Endothelial cell of umbilical vein (primary cell): Measurements from ENCODE around the gene ADAMTSL3. TPM values are rescaled to one million over a fixed set of nuclear protein-coding genes. Genes with fewer than 3 reads are reported as not detected.

Experiments
- BruUV-seq: library from RNA; stranded (reverse); fragments of 400-500 nt; replicated peaks from 2 replicates; lab custom pipeline; 2021; lab: Mats Ljungman, UMichigan
- CTCF ChIA-PET: fragments of 300-600, 350-600 bp; sonication (Branson Sonifier 250); formaldehyde crosslinking; loops from one replicate; lab custom pipeline; 2021; ENCODE audit warnings: antibody characterized with exemption, inconsistent platforms; lab: Charles Lee
- POLR2A ChIA-PET: fragments of 300-600, 350-600 bp; sonication (Branson Sonifier 250); formaldehyde crosslinking; loops from one replicate; lab custom pipeline; 2021; ENCODE audit warnings: antibody characterized with exemption, inconsistent platforms; lab: Charles Lee
- DNase-seq: peaks from one replicate; pipeline ENCODE4 v3.0.0-alpha.2; 2011; ENCODE audit warnings: low read depth, low spot score
- FAIRE-seq: peaks from 2 replicates; lab custom pipeline; 2011; peaks lifted over from hg19 to GRCh38; lab: Jason Lieb, UNC
- H2AFZ ChIP-seq: 2 replicates; pipeline ENCODE4 v1.6.0; 2012; ENCODE audit warnings: low read depth, low read length, control low read depth, inconsistent platforms
- H3K27ac ChIP-seq: 2 replicates; pipeline ENCODE4 v1.5.1; 2011; ENCODE audit warnings: low read depth, mild to moderate bottlenecking, control low read depth, low read length, moderate library complexity; ENCODE audit not compliant: insufficient read depth
- H3K27me3 ChIP-seq, 2 experiments: 2 replicates each; pipeline versions ENCODE4 v1.6.0 to v1.6.1; 2011; ENCODE audit warnings: low read length in 2 of 2, mixed read lengths in 1 of 2; ENCODE audit not compliant: control insufficient read depth in 2 of 2, insufficient read depth in 2 of 2
- H3K36me3 ChIP-seq, 2 experiments: 2 replicates in 1 of 2; 3 replicates in 1 of 2; pipeline ENCODE4 v1.5.1; 2011; ENCODE audit warnings: low read length in 2 of 2, mild to moderate bottlenecking in 1 of 2, moderate library complexity in 1 of 2; ENCODE audit not compliant: control insufficient read depth in 2 of 2, insufficient read depth in 2 of 2; ENCODE audit errors: extremely low read depth in 1 of 2
- H3K4me1 ChIP-seq: 3 replicates; pipeline ENCODE4 v1.5.1; 2011; ENCODE audit warnings: mild to moderate bottlenecking, low read length; ENCODE audit not compliant: control insufficient read depth, insufficient read depth; ENCODE audit errors: extremely low read depth
- H3K4me2 ChIP-seq: 2 replicates; pipeline ENCODE4 v1.6.1; 2011; ENCODE audit warnings: low read length, control low read depth, mixed read lengths; ENCODE audit not compliant: insufficient read depth
- H3K4me3 ChIP-seq, 3 experiments: fragments of 200-600 bp in 1 of 3; sonication (generic), shearing (Covaris generic) in 1 of 3; replicated peaks in 1 of 3; 2 replicates each; pipeline ENCODE4 v1.5.1; 2011 to 2016; ENCODE audit warnings: control low read depth in 3 of 3, low read length in 3 of 3, mild to moderate bottlenecking in 2 of 3, inconsistent platforms in 1 of 3, low read depth in 1 of 3, moderate library complexity in 1 of 3; ENCODE audit not compliant: insufficient read depth in 1 of 3
- H3K79me2 ChIP-seq: 2 replicates; pipeline ENCODE4 v1.6.0; 2012; ENCODE audit warnings: low read length, inconsistent platforms; ENCODE audit not compliant: control insufficient read depth, insufficient read depth
- H3K9ac ChIP-seq: replicated peaks from 2 replicates; pipeline ENCODE3; 2011; ENCODE audit warnings: low read length, control low read depth; ENCODE audit not compliant: insufficient read depth; ENCODE audit errors: extremely low read depth
- H3K9me1 ChIP-seq: replicated peaks from 3 replicates; pipeline ENCODE4 v1.6.0; 2011; ENCODE audit warnings: mild to moderate bottlenecking, low read length; ENCODE audit not compliant: control insufficient read depth, insufficient read depth; ENCODE audit errors: extremely low read depth
- H3K9me3 ChIP-seq: replicated peaks from 2 replicates; pipeline ENCODE4 v1.5.1; 2012; ENCODE audit warnings: low read length, inconsistent platforms; ENCODE audit not compliant: control insufficient read depth, insufficient read depth
- H4K20me1 ChIP-seq: replicated peaks from 2 replicates; pipeline ENCODE3; 2011; ENCODE audit warnings: mild to moderate bottlenecking, low read length; ENCODE audit not compliant: control insufficient read depth, insufficient read depth; ENCODE audit errors: extremely low read depth
- EZH2 ChIP-seq: IDR thresholded peaks from 2 replicates; pipeline ENCODE4 v1.6.1; 2012; ENCODE audit warnings: borderline replicate concordance, low read depth, mild to moderate bottlenecking, moderate library complexity, low read length, inconsistent platforms; ENCODE audit not compliant: severe bottlenecking
- FOS ChIP-seq: IDR thresholded peaks from 2 replicates; pipeline ENCODE4 v1.6.1; 2011; ENCODE audit warnings: mild to moderate bottlenecking, low read length, moderate library complexity, borderline replicate concordance; ENCODE audit not compliant: insufficient read depth
- GATA2 ChIP-seq: IDR thresholded peaks from 2 replicates; pipeline ENCODE4 v1.7.0; 2011; ENCODE audit warnings: low read depth, mild to moderate bottlenecking, moderate library complexity, mixed read lengths, low read length; ENCODE audit not compliant: insufficient read length, insufficient read depth
- JUN ChIP-seq: IDR thresholded peaks from 2 replicates; pipeline ENCODE4 v1.6.1; 2011; ENCODE audit warnings: borderline replicate concordance, low read depth; ENCODE audit not compliant: insufficient read length, insufficient read depth
- MAX ChIP-seq: IDR thresholded peaks from 2 replicates; pipeline ENCODE4 v1.6.1; 2011; ENCODE audit not compliant: insufficient read depth, insufficient read length
- MYC ChIP-seq: IDR thresholded peaks from one replicate; pipeline ENCODE4 v1.6.1; 2011; ENCODE audit warnings: mild to moderate bottlenecking, low read depth, low read length
- POLR2A ChIP-seq: IDR thresholded peaks from 2 replicates; pipeline ENCODE4 v1.6.1; 2012; ENCODE audit warnings: low read depth, mild to moderate bottlenecking, control low read depth, low read length
- POLR2AphosphoS5 ChIP-seq: IDR thresholded peaks from 2 replicates; pipeline ENCODE4 v1.6.1; 2012; ENCODE audit warnings: low read depth, mild to moderate bottlenecking, control low read depth, low read length, moderate library complexity; ENCODE audit not compliant: insufficient read depth
- dilution Hi-C: fragments of 300-500 bp; cut with MboI; formaldehyde crosslinking; loops from one replicate; pipeline ENCODE4 v1.15.0; 2019; ENCODE audit warnings: low sequenced_read_pairs; ENCODE audit not compliant: extremely low pct_ligation_motif_present
- intact Hi-C: fragments of 100-400 bp; cut with micrococcal nuclease; formaldehyde crosslinking; loops from one replicate; pipeline ENCODE4 v1.10.0; 2022
- polyA plus RNA-seq, 4 experiments: library from polyadenylated mRNA; depleted of rRNA in 3 of 4; stranded (reverse) in 3 of 4; unstranded in 1 of 4; fragments of >200 nt; gene quantifications; 2 replicates each; pipeline versions ENCODE4 v1.2.1 to v1.2.3, GENCODE V29; 2011 to 2012; ENCODE audit warnings: missing spikeins in 1 of 4
- total RNA-seq: library from RNA; stranded (reverse); gene quantifications from 2 replicates; pipeline ENCODE4 v1.2.3, GENCODE V29; 2021
- TF ChIP-seq, protein P1 (sequence below), 2 donors: IDR thresholded peaks; 1 replicate in 1 of 2; 2 replicates in 1 of 2; pipeline ENCODE4 v1.5.1; 2011; ENCODE audit warnings: low read length in 2 of 2, mild to moderate bottlenecking in 2 of 2, moderate library complexity in 2 of 2, control low read depth in 1 of 2, inconsistent platforms in 1 of 2, low read depth in 1 of 2; ENCODE audit not compliant: insufficient read depth in 1 of 2; ENCODE audit errors: extremely low read depth in 1 of 2

ADAMTSL3 gene
- total and polyA plus RNA-seq, 2 donors (not counting 3 experiments of a cell fraction or from before 2014, with no cell fraction given) = not detected

DNA sequence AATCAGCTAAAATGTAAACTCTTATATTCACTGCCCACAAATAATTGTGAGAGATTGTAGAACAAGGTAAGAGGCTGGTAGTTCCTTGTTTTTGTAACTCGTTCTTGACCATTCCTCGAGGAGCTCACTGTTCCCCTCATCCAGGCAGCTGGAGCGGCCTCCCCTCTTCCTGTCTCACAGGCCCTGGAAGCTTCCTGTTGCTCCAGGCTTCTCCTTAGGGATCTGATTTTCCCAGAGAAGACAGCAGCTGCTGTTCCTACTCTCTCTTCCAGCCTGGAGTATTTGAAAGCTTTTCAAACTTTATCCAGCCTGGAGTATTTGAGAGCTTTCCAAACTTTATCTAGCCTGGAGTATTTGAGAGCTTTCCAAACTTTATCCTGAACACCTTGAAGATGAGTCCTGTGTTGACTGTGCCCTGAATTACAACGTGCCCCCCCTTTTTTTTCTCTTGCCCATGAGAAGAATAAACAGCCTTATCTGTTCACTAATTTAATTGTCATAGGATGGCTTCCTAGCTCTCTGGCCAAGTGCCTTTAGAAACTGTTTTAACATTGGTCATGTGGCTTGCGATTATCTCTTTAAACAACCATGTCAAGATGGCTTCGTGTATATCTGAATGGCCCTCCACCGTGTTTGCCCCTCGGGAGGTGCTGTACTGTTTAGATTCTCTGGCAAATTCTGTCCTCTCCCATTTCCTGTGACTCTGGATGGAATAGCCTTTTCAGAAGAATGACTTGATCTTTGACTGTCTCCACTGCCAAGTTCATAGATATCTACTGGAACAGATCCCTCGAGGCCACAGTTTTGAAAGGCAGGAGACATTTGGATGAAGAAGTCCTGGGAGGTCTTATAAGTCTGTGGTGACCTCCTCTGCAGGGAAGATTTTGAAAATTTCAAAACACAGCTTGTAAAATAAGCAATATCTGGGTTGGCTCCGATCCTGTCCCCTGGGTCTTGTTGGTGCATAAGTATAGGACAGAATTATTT, 4.8 kb downstream of the ADAMTSL3 start:
- no peak for TF ChIP-seq GATA2
- TF ChIP-seq, protein P1, sequence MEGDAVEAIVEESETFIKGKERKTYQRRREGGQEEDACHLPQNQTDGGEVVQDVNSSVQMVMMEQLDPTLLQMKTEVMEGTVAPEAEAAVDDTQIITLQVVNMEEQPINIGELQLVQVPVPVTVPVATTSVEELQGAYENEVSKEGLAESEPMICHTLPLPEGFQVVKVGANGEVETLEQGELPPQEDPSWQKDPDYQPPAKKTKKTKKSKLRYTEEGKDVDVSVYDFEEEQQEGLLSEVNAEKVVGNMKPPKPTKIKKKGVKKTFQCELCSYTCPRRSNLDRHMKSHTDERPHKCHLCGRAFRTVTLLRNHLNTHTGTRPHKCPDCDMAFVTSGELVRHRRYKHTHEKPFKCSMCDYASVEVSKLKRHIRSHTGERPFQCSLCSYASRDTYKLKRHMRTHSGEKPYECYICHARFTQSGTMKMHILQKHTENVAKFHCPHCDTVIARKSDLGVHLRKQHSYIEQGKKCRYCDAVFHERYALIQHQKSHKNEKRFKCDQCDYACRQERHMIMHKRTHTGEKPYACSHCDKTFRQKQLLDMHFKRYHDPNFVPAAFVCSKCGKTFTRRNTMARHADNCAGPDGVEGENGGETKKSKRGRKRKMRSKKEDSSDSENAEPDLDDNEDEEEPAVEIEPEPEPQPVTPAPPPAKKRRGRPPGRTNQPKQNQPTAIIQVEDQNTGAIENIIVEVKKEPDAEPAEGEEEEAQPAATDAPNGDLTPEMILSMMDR (IDR thresholded peaks at IDR 0.05; ENCODE audit: extremely low read depth in 1 of 2, insufficient read depth in 1 of 2, low read depth in 1 of 2, low read length in 2 of 2) = no peak
- no peak for TF ChIP-seq JUN
- TF ChIP-seq POLR2AphosphoS5 = no peak
- TF ChIP-seq MAX = no peak
- TF ChIP-seq FOS = no peak
- TF ChIP-seq POLR2A = no peak
- no peak for TF ChIP-seq MYC
- TF ChIP-seq EZH2 = no peak
- H3K36me3 ChIP-seq = no peaks in the 10 kb centered on the region
- H3K9me3 ChIP-seq = no peaks in the 10 kb centered on the region
- POLR2A ChIA-PET = no interaction called here
- no peak overlapping the region for H3K4me3 ChIP-seq
- BruUV-seq = no TSS peak
- intact Hi-C loops (no loop called here), dilution Hi-C loops (no loop called here)
- FAIRE-seq (no peak), DNase-seq (no peak)
- CTCF ChIA-PET = no interaction called here
- no peaks in the 10 kb centered on the region for H3K79me2 ChIP-seq
- H3K4me2 ChIP-seq = no peak overlapping the region
- H2AFZ ChIP-seq = no peak overlapping the region
- H3K9me1 ChIP-seq = no peaks in the 10 kb centered on the region
- H4K20me1 ChIP-seq = no peaks in the 10 kb centered on the region
- no peak overlapping the region for H3K9ac ChIP-seq
- H3K4me1 ChIP-seq = no peaks in the 10 kb centered on the region
- H3K27me3 ChIP-seq = peaks cover 12 to 14% of the 10 kb centered on the region in 2 experiments
- H3K27ac ChIP-seq = no peak overlapping the region
